NCI-H345 (cell line): Measurements from ENCODE around the gene CNGB1.
"Not testable (repeated sequence)": the region's sequence is repeated elsewhere in the genome, so short reads cannot be mapped to it uniquely, and the experiment has no call there.

Experiments
- DNase-seq: peaks from one replicate; lab custom pipeline; 2025; lab: John Stamatoyannopoulos, UW

CNGB1 gene

DNA sequence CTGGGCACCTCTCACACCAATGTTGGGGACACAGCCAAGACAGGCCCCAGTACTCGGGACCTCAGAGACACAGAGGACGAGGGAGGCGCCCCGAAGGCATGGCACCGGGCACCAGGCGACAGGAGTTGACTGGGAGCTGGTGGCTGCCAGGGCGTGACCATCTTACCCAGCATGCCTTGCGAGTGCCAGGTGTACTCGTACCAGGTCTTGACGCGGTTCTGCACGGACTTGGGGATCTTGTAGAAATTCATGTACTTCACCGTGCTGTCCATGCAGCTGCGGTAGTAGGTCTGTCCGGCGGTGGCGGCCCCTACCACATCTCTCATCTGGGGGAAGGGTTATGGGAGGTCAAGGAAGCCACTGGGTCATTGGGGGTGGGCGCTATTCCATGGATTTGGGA, 67.3 kb downstream of the CNGB1 start:
- no peak for DNase-seq

DNA sequence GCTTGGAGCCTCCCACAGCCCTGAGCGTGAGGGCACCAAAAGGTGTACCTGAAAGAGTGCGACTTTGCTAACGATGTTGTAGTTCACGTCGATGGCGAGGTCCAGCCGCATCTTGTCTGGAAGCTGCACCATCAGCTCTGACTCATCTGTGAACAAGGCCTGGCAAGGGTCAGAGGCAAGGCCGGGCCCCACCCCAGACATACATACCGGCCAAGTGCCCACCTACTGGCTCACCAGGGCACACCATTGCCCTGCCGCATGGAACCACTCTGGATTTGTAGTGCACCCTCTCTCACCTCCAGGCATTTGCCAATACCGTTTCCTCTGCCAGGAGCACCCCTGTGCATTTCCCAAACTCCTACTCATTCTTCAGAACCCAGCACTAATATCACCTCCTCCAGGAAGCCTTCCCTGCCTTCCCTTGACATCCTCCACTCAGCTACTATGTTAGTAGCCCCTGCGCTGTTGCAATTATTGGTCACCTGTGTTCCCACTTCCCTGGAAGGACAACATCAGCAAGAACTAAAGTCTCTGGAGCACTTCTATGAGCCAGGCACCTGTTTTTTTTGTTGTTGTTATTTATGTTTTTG, 69.4 kb downstream of the CNGB1 start:
- DNase-seq, result no peak

DNA sequence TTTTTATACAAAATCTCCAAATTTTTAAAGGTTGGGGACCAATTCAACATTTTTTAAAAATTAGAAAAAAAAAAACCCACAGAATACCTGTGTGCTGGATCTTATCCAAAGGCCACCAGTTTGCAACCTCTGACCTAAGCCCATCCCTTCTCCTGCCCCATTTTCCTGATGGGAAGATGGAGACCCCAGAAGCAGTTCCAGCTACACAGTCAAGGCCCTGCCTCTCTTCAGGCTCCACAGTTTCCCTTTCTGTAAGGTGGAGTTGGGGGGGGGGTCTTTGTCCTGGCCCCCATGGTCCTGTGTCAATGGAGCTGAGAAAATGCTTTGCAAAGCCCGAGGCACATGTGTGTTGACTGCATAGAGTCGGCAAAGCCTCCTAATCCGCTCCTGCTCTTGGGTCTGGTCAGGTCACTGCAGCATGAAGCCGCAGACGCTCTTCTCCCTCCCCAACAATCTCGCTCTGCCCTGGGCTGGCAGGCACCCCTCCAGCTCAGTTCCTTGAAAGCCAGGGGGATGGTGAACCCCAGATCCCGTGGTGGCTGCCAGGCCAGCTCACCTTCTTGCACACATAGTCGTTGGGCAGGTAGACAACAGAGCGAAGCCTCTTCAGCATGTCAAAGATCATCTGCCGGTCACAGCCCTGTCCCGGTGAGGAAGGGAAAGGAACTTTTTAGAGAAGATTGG, 70.0 kb downstream of the CNGB1 start:
- no peak for DNase-seq

DNA sequence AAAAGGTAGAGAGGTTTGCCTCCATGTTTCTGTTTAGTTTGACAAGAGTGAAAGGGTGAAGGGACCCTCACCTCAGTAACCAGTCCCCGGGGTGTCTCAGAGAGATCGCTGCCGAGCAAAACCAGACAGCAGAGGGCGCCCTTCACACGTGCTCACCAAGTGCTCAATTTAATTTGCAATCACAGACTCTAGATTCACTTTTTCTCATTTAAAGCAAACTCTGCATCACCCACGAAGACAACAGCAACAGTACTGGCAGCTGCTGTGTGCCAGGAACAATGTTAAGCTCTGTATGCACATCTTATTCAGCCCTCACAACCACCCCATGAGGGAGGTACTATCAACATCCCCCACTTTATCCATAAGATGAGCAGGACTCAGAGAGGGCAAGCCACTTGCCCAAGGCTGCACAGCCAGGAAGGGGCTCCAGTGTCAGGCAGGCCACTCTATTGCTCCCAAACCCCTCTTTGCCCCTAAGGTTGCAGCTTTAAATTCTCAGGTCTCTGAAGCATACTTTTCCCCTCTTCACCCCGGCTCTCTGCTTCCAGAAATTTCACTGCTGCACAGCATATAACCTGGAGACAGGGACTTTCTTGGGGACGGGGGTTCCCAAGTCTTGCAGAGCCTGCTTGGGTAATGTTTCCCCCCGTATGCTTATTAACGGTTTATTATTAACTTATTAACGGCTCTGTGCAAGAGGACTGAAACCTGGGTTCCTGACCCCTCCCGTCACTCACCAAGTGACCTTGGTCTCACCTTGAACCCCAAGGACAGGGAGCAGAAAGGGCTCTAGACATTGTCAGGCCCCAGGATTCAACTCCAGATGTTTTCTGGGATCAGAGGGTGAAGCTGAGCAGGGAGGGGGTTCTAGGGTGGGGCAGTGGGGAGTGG, 70.9 kb downstream of the CNGB1 start:
- DNase-seq, result peak; percentile 62

DNA sequence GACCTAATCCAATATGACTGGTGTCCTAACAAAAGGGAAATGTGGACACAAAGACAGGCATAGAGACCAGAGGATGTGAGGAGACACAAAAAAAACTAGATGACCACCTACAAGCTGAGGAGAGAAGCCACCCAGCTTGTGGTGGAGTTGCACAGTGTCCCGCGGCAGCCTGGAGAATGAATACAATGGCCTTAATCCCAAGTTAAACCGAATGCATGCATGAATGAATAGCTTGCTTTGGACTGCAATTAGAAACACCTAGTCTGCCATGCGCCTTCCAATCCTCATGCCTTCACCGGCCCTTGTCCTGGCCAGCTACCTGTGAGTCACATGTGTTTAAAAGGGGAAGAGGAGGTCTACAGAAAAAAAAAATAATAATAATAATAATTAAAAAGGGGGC, 72.0 kb downstream of the CNGB1 start:
- DNase-seq, result no peak

DNA sequence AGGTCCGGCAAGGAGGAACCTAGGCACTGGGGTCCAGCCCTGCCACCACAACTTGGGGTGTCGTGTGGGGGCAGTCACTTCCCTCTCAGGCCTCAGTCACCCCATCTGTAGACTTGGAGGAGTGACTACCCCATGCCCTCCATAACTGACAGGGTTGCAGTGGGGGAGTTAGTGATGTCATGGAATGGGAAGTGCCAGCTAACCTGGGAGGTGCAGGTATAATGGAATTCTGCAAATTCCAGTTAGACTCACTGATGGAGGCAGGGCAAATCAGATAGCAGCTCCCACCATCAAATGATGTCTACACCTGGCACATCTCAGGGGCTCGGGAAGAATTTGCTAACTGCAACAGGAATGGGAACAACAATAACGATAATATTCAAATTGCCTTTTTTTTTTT, 72.9 kb downstream of the CNGB1 start:
- no peak for DNase-seq

DNA sequence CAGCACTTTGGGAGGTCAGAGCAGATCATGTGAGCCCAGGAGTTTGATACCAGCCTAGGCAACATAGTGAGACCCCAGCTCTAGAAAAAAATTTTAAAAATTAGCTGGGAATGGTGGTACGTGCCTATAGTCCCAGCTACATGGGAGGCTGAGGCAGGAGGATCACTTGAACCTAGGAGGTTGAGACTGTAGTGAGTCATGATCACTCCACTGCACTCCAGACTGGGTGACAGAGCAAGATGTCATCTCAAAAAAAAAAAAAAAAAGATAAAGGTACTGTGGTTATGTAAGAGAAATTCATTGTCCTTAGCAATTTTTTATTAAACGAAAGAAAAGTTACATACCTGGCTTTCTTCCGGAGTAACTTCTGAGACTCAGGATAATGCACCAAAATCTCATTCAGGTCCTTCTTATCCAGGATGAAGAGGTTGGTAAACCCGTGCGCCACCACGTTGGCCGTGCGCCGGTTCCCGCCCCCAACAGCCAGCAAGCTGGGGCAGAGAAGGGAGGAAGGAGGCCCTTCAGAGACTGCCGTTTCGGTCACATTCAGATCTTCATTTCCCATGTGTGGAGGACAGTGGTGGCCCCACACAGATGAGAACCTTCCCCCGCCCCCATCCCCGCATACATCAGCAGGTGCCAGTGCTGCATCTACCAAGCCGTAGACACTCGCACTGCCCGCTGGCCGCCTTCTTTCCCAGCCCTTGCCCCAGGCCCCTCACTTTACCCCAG, 73.7 kb downstream of the CNGB1 start:
- no peak for DNase-seq

DNA sequence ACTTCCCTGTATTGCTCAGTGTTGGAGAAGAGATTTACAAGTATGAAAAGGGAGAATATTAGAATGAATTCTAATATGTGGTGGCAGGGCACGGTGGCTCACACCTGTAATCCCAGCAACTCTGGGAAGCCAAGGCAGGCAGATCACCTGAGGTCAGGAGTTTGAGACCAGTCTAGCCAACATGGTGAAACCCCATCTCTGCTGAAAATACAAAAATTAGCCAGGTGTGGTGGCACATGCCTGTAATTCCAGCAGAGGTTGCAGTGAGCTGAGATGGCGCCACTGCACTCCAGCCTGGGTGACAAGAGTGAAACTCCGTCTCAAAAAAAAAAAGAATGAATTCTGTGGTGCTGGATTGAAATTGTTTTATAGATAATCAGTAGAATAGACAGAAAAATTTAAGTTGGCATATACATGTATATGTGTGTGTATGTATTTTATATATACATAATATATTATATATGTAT, 75.8 kb downstream of the CNGB1 start:
- not testable (repeated sequence) for DNase-seq

DNA sequence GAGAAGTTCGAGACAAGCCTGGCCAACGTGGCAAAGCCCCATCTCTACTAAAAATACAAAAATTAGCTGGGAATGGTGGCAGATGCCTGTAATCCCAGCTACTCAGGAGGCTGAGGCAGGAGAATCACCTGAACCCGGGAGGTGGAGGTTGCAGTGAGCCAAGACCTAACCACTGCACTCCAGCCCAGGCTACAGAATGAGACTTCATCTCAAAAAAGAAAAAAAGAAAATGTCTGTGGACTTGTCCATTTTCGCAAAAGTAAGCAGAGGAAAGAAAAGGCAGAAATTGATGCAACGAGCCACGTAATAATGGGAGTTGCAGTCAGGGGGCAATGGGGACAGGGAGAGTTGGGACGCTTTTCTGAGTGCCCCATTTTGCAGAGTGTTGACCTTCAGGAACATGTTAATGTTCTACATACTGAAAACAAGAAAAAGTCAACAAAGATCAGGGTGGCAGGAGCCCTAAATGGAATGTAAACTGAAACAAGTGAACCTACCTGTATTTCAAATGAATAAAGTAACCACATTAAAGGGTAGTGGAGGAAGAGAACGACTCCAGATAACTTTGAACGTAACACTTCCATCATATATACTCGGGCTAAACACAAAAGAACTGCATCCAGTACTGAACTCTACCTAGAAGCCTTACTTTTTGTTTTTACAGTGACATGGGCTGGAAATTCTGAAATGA, 76.4 kb downstream of the CNGB1 start:
- no peak for DNase-seq

DNA sequence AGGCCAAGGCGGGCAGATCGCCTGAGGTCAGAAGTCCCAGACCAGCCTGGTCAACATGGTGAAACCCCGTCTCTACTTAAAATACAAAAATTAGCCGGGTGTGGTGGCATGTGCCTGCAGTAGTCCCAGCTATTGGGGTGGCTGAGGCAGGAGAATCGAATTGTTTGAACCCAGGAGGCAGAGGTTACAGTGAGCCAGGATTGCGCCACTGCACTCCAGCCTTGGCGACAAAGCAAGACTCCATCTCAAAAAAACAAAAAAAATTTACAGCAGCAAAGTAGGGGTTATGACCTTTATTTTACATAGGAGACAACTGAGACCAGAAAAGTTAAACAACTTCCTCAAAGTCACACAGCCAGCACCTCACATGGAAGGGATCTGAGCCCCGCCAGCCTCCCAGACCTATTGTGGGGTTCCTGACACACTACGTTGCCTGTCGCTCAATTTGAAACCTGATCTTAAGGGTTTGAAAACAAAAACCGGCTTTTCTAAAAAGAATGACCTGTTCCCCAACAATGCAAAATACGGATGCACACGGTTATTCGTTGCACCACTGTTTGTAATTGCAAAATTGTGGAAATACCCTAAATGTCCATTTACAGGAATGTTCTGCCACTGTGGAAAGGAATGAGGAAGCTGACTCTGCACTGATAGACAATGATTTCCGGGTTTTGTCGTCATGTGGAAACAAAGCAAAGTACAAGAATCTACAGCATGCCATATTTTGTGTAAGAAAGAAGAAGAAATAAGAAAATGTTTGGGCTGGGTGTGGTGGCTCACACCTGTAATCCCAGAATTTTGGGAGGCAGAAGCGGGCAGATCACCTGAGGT, 77.2 kb downstream of the CNGB1 start:
- DNase-seq, result no peak

DNA sequence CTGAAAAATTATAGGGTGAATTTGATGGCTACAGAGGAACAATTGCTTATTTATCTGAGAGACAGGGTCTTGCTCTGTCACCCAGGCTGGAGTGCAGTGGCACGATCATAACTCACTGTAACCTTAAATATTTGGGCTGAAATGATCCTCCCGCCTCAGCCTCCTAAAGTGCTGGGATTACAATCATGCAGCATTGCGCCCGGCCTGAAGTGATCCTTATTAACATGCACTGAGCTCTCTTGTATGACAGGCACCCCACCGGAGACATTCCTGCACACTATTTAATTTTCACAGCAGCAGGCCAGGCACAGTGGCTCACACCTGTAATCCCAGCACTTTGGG, 77.7 kb downstream of the CNGB1 start:
- no peak for DNase-seq

DNA sequence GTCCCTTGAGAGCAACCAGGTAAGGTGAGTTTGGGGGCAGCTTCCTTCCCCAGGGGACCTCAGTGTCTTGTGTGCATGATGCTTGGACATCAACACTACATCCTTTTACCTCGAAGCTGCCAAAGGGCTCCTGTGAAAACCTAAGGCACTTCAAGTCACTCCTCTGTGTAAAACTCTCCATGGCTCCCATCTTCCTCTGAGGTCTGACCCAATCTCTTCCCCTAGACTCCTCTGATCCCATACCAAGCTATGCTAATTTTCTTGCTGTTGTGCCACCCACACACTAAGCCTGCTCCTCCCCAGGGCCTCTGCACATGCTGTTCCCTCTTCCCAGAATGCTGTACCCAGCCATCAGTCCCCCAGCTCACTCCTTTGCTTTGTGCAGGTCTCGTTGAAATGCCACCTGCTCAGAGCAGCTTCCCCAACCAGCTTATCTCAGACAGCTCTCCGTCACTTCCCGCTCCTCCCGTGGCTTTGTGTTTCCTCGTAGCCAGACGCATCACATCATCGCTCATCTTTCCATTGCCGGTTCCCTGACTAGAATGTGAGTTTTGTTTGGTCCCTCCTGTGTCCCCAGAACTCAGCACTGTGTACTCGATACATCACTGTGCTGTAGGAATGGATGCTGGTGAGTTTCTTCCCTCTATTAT, 78.4 kb downstream of the CNGB1 start:
- DNase-seq, result no peak

DNA sequence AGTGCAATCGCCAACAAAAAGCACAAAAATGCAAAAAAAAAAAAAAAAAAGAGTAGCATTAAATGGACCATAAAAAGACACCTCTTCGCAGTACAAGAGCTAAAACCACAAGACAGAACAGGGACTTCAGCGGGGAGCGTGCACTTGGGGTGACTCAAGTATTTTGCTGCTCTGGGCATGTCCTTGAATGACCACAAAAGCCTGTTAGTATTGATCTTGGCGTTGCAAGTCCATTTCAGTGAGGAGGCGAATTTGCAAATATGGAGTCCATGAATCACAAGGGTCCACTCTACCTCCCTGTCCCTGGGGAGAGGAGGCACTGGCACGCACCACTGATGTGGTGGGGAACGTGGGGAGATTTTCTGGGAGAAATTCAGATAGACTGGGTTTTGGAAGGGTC, 78.9 kb downstream of the CNGB1 start:
- no peak for DNase-seq

DNA sequence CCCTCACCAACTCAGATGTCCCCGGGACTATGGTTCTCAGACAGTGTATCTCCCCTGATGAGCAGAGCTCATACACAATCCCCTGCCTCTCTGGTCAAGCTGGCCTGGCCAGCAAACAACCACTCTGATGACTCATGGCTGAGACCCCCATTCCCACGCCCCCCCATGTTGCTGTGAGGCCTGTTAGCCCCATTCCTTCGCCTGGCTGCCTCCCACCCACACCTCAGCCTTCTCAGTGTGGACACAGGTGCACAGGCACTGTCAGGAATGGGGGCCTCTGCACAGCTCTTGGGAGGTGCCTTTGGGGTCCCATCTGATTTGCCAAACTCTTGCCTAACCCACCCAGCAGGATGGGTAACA, 80.2 kb downstream of the CNGB1 start:
- DNase-seq, result no peak

DNA sequence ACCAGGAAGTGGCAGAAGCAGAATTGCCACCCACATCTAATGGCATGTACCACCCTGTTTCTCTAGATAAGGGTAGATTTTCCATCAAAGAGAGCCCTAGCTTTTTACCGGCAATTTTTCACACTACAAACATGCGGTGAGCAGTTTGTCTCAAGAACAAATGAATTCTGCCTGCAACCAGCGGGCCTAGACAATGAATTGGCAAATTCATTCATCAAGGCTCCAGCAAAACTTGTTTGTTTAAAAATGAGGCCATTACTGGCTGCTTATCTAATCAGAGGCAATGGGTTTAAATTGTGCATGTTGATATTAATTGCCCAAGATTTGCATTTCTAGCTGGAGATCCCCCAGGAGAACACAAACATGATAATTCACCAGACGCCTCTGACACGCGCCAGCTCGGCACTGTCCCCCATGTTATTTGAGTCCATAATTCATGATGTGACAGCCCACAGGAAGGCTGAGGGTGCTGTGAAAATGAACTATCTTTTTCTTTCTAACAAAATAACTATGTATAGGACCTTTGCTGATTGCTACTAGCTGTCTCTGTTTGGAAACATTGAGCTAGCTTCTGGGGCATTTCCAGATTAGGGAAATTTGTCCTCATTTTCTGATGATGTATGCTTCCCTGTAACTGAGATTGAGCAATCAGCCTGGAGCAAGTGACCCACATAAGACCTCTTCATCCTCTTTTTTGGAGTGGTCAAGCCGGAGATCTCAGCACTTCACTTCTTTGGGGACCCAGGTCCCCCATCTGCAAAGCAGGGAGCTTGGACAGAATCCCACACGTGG, 80.8 kb downstream of the CNGB1 start:
- DNase-seq, result no peak

DNA sequence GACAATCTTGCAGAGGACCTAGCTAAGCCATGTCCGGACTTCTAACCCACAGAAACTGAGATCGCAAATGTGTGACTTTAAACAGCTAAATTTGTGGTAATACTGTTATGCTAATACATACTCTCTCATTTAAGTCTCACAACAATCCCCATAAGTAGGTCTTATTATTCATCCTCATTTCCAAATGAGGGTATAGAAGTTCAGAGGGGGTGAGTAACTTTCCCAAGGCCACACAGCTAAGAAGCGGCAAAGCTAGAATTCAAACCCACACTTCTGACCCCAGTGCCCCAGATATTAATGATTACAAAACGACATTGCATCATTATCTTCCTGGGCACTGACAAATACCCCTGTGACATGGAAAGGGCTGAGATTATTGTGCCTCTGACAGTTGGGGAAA, 81.4 kb downstream of the CNGB1 start:
- DNase-seq, result no peak

DNA sequence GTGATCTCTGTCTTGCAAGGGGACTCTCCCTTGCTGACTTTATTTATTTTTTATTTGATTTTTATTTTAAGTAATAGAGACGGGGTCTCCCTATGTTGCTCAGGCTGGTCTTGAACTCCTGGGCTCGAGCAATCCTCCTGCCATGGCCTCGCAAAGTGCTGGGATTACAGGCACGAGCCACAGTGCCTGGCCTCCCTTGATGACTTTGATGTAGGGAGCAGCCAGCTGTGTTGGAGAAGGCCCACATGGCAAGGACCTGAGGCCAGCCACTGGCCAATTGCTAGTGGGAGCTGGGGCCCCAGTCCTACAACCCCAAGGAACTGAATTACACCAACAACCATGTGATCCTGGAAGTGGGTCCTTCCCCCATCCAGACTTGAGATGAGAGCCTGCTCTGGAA, 81.8 kb downstream of the CNGB1 start:
- DNase-seq, result no peak

DNA sequence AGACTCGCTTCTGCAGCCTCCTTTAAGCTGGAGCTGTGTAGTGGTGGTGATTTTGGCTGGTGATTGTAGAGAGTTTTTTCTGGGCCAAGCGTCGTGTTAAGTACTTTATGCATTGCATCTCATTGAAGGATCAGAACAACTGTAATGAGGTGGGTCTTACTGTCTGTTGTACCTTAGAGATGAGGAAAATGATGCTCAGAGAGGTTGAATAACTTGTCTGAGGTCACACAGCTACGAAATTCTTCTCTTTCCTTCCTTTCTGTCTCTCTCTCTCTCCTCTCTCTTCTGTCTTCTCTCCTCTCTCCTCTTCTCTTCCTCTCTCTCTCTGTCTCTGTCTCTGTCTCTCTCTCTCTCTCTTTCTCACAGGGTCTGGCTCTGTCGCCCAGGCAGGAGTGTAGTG, 82.8 kb downstream of the CNGB1 start:
- DNase-seq, result no peak

DNA sequence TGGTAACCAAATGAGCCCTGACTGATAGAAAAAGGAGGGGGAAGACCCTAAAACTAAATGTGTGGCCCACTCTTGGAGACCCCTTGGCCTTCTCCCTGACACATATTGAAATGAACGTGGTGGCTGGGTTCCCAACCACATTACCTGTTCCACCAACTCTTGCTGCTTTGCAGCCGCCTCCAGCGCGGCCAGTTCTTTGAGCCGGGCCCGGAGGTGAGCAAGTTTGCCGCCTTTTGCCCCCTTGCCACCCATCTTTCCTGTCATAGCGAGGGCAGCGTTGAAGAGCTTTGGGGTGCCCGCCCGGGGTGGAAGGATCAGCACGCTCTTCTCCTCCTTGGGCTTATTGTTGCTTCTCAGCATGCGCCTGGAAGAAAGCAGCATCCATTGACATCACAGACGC, 83.2 kb downstream of the CNGB1 start:
- DNase-seq, result no peak

DNA sequence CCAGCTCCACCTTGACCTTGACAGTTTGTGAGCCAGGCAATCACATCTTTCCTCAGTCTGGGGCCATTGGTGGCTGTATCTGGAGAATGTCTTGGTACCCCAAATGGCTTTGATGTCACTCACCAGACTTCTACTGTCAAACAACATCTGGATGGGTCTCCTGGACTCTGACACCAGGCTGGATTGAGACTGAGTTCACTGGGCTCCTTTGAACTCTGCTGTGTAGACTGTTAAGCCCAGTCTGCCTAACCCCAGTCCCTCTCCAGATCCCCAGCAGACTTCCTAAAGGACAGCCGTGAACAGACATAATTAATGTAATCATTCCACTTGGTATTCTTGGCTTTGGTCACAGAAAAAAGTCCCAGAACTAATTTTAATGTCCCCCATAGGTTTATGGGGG, 84.5 kb downstream of the CNGB1 start:
- DNase-seq, result no peak
